Gastroesophageal sphincter (tissue), 3 donors: ENCODE results near the gene CTIF.

Experiments used
- EP300 ChIP-seq: sonication (generic); formaldehyde crosslinking; IDR thresholded peaks from one replicate; pipeline ENCODE4 v1.6.1; 2017; ENCODE audit warnings: antibody characterized with exemption, mild to moderate bottlenecking
- POLR2A ChIP-seq, 2 donors: fragments of 450-650 bp; IDR thresholded peaks; one replicate each; pipeline ENCODE4 v1.6.1; 2017; ENCODE audit warnings: antibody characterized with exemption in 2 of 2, mild to moderate bottlenecking in 2 of 2, moderate library complexity in 1 of 2
- POLR2AphosphoS5 ChIP-seq: sonication (generic); formaldehyde crosslinking; IDR thresholded peaks from one replicate; pipeline ENCODE4 v1.6.1; 2017; ENCODE audit warnings: antibody characterized with exemption
- TF ChIP-seq, protein P1 (sequence below), 4 experiments: fragments of 200-600 bp in 2 of 4; fragments of 450-650 bp in 2 of 4; sonication (generic) in 1 of 4; IDR thresholded peaks; one replicate each; pipeline ENCODE4 v1.5.1; 2017 to 2019; ENCODE audit warnings: antibody characterized with exemption in 4 of 4, mild to moderate bottlenecking in 2 of 4, moderate library complexity in 2 of 4

DNA sequence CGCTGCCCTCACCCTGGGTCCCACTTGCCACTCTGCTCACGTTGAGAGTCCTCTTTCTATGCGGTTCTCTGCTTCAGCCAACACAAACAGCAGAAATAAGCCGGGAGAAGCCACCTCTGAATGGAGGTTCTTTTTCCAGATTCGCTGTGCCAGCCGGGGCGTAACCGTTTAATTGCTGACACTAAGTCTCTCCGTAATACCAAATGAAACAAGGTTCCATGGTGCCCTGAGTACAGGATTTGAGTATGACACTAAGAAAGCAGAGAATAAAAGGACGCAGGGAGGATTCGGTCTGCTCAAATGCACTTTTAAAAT lies 37.6 kb downstream of the CTIF start:
- TF ChIP-seq, protein P1, sequence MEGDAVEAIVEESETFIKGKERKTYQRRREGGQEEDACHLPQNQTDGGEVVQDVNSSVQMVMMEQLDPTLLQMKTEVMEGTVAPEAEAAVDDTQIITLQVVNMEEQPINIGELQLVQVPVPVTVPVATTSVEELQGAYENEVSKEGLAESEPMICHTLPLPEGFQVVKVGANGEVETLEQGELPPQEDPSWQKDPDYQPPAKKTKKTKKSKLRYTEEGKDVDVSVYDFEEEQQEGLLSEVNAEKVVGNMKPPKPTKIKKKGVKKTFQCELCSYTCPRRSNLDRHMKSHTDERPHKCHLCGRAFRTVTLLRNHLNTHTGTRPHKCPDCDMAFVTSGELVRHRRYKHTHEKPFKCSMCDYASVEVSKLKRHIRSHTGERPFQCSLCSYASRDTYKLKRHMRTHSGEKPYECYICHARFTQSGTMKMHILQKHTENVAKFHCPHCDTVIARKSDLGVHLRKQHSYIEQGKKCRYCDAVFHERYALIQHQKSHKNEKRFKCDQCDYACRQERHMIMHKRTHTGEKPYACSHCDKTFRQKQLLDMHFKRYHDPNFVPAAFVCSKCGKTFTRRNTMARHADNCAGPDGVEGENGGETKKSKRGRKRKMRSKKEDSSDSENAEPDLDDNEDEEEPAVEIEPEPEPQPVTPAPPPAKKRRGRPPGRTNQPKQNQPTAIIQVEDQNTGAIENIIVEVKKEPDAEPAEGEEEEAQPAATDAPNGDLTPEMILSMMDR (IDR thresholded peaks at IDR 0.05) = no peak
- TF ChIP-seq POLR2AphosphoS5 (no peak), POLR2A (IDR thresholded peaks at IDR 0.05) (no peak), EP300 (no peak)
